ENCODE measurements around the gene ITGB7. TPM values are rescaled to one million over a fixed set of nuclear protein-coding genes. Genes with fewer than 3 reads are reported as not detected.
"Not testable (repeated sequence)": the region's sequence is repeated elsewhere in the genome, so short reads cannot be mapped to it uniquely, and the experiment has no call there.

ITGB7 gene
- total RNA-seq, 1 donor from 2014 or later = 0.34 TPM

DNA sequence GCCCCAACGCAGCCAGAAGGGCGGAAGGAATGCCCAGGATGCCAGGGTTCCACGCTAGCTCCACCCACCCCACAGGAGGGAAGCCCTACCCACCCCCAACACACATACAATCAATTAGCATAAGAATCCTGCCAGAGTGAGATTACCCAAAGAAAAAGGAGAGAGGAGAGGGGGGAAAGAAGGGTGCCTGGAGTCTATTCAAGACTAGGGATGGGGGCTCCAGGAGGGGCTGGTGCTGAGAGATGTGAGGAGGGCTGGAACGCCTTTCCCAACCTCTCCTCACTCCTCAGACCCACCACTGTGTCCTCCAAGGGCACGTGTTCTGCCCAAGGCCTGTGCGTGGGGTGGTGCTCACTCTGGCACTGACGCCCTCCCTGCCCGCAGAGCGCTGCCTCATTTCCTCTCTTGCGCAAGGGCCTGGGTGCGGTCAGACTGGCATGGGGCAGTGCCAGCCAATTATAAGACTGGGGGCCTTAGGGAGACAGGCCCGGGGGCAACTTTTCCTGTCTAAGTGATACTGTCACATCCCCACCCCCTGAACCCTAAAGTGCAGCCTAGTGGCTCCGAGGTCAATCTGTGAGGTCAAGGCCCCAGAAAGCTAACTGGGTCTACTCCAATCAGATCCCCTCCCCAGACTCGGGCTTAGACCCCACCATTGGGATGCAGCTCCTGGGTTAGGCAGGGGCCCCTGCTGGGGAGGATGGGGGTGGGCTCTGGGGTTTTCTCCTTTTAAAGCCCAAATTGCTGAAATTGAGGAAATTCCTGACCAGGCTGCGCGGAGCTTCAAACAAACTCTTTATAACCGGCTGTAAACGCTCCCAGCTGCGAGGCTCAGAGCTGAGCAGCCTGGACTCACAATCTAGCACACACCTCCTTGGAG, 10.2 kb upstream of the ITGB7 start:
- no peak for DNase-seq

DNA sequence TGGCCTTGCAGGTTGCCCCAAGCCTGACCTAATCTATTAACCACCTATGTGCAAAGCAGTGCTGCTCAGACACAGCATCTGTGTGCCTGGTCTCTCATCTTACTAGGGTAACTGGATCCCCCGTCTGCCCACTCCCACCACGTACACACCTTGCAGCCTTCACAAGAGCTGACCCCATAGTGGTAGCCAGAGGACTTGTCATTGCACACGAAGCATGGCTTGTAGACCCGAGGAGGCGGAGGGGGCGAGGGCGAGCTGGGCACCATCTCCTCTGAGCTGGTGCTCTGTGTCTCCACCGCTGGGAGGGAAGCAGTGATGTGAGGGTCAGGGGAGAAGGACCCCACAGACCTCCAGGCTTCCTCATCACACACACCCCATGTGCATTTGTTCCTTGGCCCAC, 8.4 kb upstream of the ITGB7 start:
- no peak for DNase-seq

DNA sequence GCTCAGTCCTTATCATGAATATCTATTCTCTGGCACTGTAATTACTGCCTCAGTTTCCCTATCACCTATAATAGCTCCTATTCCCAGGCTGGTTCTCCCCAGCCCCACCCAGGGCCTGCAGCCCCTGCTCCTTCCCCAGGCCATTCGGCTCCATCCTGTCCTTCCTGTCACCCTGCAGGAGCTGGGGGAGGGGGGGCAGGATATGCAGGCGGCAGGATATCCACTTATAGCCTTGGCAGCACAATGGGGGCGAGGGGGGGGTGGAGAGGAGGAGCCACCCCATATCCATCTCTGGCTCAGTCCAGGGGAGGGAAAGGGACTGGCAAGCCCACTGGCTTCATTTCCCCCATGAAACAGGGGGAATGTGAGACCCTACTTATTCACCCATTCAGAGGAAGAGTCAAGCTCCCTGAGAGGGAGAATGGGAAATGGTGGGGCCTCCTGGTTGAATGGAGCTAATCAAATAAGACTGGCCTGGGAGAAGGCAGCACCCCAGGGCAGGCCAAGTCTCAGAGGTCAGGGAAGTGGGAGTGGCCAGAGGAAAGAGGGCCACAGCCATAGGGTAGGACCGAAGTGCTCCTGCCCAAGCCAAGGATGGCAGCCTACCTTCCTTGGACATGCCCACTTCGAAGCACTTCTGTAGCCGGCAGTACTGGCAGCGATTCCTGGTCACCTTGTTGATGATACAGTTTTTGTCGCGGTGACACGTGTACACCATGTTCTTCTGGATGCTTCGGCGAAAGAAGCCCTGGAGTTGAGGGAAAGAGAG, 7.8 kb upstream of the ITGB7 start:
- peak; percentile 79 for DNase-seq

DNA sequence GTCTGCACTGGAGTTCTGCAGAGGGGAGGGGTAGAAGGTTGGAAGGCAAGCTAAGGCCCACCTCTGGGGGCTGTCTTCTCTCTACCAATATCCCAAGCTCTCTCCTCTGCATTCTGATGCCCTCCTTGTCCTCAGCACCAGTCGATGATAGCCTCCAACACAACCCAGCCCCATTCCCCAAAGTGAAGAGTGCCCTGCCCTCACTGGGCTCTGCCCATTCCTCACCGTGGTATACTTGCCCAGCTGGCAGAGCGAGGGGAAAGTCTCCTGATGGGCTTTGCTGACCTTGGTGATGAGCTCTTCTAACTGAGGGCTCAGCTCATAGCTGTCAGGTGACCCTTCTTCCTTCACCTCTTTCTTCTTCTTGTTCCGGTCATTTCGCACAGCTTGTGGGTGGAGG, 7.2 kb upstream of the ITGB7 start:
- no peak for DNase-seq

DNA sequence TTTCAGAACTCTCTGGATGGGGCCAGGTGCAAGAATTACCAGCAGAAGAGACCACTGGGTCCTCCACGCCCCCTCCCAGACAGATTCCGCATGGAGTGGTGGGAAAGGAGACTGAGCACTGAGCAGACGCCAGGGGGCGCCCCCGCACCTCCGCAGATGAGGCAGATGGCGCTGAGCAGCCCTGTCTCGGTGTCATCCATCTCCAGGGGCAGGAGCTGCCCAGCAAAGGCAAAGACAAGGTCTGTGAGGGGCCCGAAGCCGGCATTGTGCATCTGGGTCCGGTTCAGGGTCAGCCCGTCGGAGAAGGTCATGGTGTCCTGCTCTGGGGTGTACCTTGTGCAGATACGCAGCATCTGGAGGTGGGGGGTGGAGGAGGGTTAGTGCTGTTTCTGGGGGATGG, 6.3 kb upstream of the ITGB7 start:
- DNase-seq = peak; percentile 89

DNA sequence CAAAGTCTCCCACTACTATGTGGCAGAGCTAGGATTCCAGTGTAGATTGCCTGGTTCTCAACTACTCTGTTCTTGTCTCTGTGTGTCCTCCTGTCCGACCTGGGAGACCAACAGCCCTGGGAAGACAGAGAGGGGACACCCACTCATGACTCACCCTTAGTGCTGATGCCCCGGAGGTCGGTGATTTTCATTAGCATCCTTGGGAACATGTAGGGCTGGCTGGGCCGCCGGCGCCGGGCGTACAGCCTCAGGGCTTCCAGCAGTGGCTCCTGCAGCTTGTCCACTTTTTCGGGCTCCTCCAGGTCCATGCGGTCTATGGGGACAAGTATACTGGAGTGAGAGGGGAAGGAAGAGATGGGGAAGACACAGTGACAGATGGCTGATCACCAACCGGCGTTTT, 5.9 kb upstream of the ITGB7 start:
- DNase-seq = no peak

DNA sequence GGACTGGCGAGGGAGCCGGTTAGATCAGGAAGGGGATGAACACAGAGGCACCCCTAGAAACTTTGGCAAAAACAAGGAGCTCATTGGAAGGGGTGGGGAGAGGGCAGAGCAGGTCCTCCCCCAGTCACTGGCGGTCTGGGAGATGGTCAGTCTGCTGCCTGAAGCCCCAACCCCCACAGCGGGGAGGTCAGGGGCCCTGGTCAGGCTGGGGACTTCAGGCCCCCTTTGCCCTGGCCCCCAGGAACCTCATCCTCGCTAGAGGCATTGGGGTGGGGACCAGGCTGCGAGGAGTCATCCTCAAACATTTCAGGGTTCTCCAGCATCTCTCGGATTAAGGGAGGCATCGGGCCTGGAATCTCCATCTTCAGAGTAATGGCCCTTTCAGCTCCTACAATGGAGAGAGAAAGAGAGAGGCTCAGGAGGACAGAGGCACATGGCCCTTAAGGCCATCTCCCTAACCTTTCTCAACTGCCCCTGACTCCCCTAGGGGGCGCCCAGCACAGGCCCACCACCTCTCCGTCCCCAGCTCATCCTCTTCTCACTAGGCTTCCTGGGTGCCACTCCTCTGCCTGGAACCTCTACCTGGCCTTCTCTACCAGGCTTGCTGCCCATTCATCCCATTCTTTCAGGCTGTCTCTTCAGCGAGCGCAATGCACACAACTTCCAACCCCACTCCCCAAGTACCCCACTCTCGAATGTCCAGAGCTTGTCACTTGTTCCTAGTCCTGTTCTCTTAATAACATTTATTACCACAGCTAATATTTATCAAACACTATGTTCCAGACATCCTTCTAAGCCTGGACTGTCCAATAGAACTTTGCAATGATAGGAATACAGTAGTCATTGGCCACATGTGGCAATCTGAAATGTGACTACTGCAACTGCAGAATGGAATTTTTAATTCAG, 4.7 kb upstream of the ITGB7 start:
- DNase-seq = no peak

DNA sequence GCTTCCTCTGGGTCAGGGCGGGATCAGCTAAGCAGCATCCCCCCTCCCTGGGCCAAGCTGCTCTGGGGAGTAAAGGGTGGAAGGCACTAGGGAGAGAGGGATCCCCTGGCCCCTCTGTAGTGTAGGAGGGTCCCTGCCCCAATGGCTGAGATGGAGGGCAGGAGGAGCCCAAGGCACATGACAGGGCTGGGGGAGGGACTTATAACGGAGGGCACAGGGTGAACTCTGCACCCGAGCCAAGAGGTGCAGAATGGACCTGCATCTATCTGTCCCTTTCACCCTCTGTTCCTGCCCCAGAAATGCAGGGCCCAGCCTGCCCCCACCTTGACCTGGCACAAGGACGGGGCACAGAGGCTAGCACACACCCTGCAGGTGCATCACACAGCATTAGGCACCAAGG, 3.8 kb upstream of the ITGB7 start:
- no peak for DNase-seq

DNA sequence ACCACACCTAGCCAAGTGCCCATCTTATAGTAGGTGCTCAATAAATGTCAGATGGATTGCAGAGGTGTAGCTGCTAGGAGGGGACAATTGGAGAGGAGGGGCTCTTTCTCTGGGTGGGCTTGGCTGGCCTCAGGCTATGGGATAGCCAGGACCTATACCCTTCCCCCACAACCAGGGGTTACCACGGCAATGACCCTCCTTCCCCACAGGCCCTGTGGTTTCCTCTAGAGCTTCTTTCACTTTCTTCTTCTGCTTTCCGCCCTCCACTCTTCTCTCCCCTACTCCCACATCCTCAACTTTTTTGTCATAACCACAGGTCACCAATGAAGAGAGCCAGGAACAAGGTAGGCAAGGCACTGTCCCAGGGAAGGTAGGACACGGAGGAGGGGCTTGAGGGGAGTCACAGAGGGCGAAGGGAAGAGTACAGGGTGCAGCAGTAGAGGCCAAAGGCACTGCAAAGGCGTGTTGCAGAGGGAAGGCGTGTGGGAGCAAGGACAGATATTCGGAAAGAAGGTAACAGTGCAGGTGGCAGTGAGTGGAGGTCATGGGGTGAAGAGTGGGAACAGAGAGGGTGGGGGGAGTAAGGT, 1.9 kb upstream of the ITGB7 start:
- no peak for DNase-seq

DNA sequence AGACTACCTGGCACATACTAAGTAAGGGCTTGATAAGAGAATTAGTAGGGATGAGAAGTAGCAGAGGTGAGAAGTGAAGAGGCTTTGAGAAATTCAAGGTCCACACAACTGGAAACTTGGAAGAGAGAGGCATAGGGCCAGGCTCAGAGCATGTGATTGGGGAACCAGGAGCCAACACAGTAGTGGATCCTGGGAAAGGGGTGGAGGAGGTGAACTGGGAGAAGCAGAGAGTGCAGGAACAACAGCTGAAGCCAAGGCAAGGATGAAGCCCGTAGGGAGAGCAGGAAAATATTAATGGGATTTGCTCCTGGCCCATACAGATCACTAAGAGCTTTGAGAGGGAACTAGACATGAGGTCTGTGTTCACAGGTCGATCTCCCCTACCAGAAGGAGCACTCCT, 1.4 kb upstream of the ITGB7 start:
- DNase-seq = no peak

DNA sequence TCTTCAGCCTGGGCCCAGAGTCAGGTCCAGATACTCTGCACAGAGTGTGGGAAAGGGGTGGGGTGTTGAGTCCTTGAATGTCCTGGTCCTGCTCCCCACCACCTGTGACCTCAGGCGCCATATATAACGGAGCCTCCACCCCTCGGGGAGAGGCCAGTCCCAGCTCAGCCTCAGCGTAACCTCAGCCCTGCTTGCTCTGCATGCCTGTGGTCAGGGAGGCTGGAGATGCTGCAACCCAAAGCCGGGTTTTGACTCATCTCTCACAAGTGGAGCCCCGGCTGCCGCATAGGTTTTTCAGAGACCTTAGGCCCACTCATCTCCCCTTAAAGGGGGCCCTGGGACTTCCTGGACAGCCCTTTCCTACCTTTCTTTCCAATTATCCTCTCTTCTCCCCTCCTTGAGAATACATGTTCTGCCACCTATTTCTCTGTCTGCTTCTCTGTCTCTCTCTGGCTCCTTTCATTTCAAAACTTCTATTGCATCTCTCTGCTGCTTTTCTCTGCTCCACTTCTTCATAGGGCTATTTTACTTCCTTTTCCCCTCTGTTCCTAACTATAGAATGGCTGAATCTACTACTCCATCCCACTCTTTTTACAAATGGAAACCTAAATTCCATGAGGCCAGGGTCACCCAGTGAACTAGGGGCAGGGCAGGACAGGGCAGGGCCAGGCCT, 1.2 kb downstream of the ITGB7 start:
- no peak for DNase-seq

DNA sequence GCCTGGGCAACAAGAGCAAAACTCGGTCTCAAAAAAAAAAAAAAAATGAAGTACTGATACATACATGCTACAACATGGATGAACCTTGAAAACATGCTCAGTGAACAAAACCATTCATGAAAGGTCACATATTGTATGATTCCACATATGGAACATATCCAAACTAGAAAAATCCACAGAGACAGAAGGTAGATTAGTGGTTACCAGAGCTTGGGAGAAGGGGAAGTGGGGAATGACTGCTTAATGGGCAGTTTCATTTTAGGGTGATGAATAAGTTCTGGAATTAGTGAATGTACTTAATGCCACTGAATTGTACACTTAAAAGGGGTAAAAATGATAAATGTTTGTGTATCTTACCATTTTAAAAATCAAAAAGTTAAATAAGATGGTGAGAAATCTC, 2.7 kb downstream of the ITGB7 start:
- DNase-seq = no peak

DNA sequence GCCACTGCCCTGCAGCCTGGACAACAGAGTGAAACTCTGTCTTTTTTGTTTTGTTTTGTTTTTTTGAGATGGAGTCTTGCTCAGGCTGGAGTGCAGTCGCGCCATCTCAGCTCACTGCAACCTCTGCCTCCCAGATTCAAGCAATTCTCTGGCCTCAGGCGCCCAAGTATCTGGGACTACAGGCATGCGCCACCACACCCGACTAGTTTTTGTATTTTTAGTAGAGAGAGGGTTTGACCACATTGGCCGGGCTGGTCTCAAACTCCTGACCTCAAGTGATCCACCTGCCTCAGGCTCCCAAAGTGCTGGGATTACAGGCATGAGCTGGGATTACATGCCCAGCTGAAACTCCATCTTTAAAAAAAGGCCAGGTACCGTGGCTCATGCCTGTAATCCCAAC, 4.7 kb downstream of the ITGB7 start:
- DNase-seq = not testable (repeated sequence)

DNA sequence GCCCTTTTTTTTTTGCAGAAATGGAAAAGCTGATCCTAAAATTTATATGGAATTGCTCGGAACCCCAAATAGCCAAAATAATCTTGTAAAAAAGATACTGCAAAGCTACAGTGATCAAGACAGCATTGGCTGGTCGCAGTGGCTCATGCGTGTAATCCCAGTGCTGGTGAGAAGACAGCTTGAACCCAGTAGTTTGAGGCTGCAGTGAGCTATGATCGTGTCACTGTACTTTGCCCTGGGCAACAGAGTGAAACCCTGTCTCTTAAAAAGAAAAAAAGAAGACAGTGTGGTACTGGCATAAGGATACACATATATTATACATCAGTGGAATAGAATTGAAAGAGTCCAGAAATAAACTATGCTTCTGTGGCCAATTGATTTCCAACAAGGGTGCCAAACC, 5.4 kb downstream of the ITGB7 start:
- DNase-seq = no peak

DNA sequence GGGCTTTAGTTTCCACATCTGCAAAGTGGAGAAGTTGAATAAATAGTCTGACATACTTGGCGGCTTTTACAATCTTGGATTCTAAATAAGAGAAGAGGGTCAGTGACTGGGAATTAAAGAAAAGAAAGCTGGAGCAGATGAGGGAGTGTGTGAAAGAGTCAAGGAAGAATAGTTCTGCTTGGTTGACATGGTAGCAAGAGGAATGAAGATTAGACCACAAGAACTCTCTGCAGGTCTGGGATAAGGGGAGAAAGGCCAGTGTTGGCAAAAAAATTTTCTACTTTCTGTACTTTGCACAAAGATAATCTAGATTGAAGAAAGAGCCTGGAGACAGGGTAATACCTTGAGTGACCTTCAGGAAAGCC, 5.9 kb downstream of the ITGB7 start:
- DNase-seq = no peak

DNA sequence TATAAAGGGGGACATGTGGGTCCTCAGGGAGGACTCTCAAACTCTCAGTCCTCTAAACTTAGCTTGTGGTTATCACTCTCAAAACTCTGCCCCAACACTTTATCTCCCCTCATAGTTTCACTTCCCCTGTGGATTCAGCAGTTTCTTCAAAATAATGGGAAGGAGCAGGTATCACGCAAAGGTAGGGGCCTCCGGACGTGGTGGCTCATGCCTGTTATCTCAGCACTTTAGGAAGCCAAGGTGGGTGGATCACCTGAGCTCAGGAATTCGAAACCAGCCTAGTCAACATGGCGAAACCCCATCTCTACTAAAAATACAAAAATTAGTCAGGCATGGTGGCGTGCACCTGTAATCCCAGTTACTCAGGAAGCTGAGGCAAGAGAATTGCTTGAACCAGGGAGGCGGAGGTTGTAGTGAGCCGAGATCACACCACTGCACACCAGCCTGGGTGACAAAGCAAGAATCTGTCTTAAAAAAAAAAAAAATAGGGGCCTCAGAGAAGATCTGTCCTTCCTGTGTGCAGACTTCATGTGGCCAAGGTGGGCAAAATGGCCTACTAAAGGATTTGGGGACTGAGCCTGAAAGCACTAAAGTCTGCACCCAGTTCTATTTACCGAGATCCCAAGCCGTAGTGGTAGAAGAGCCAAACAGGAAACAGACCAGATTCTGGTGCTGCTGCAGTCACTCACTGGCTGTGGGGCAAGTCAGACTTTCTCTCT, 6.4 kb downstream of the ITGB7 start:
- DNase-seq = no peak

DNA sequence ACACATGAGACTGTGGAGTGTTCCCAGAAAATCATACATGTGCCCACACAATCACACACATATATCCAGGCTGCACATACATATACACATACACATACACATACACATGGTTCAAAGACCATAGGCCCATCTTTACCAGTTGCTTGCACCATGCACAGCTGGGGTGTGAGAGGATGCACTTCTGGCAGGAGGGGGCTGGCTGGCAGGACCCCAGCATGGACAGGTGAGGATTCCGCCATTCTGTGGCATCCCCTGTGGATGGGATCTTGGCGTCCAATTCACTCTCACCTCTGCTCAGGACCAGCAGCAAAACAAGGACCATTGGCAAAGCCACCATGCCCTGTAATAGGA, 7.0 kb downstream of the ITGB7 start:
- no peak for DNase-seq

DNA sequence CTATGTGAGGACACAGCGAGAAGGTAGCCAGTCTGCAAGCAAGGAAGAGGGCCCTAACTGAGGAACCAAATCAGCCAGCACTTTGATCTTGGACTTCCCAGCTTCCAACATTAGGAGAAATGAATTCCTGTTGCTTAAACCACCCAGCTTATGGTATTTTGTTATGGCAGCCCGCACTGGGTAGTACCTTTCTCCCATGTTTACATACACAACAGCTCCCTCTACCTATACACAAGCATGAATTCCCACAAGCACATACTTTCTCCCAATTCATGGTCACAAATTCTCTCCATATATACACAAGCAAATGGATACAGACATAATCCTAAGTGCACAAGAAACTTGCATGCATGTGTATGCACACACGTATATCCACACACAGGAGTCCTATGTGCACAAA, 7.4 kb downstream of the ITGB7 start:
- DNase-seq = no peak

DNA sequence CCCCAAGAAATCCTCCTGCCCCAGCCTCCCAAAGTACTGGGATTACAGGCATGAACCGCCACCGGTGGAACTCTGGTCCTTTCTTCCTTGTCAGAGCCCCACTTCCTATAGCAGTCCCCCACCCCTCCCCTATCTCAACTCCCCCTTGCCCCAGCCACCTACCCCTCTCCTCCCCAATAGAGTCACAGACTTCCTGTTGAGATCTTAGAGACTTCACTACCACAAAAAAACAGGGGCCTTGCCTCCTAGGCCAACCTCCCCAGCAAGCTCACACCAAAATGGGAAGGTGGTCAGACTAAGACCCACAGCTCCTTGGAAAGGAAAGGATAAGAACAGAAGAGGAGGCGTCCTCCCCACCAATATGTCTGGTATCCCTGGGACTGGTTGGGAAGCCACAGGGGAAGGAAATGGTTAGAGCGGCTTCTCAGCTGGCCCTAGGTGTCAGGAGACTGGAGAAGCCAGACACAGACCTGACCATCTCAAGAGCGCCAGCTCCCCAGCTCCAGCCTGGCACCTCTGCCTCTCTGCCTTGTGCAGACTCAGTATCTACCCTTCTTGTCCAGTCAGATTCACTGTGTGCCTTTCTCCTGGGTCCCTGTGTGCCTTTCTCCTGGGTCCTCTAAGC, 8.5 kb downstream of the ITGB7 start:
- DNase-seq = no peak

DNA sequence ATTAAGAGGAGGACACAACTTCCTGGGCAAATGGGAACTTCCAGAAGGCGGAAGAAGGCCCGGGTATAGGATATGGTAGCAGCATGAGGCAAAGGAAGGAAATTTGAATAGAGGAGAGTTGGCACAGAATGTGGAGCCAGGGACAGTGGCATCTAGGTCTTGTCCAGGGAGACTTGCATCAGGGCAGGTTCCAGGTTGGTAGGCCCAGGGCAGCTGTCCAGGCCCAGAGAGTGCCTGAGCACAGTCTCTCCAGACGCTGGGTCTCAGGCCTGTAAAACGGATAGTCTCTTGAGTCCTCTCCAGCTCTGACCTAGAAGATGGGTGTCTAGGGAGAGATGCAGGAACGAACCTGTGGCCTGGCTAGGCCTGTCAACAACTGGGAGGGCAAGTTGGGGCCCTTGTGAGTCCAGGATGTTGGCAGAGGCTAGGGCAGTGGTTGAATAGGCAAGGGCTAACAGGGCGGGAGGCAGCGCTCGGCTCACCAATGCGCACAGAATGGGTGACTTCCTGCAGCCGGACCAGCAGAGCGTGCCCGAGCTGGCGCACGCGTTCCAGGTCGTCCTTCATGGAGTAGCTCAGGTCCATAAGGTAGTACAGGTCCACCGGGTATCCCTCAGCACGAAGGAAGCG, 9.9 kb downstream of the ITGB7 start:
- no peak for DNase-seq

DNA sequence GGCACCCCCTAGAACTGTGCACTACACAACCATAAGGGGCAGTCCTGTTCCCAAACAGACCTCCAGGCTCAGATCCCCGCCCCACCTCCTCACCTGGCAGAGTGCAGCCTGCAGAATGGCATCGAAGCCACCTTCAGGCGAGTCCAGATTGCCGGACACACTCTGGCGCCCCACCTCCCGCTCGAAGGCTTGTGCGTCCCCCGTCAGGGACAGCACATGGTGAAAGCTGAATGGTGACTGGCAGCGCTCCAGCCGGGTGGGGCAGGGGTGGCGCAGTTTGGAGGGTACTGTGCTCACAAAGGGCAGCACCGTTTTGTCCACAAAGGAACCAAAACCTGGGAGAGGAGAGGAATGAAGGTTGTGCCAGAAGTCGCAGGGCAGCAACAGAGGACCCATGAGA, 10.6 kb downstream of the ITGB7 start:
- no peak for DNase-seq

Data from dermis blood vessel endothelial cell (primary cell).